ENCODE data around the gene ALDH1L2.

Gene ALDH1L2

DNA sequence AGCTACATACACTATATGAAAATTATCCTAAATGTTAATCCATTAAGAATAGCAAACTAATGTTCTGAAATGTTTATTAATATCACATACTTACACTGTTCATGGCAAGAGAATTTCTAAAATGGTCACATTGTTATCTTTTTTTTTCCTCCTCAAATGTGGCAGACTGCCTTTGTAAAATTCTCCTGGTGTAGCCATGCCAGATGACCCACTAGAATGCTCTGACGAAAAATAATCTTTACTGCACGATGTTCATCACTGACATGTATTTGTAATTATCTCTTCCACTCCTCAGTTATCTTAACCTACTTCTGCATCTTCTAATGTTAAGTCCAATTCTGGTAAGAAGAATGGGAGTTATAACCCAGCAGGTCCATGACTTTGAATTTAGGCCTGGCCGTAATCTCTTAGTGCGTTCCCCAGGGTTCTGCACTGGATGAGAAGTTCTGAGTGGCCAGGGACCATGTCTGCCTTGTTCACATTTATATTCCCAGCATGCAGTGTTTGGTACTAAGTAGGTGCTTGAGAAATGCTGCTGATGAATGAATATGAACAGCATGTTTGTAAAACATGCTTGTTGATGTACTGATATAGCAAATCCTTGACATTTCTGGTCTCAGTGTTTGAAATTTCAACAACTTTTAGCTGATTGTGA lies 51.4 kb downstream of the ALDH1L2 start:
- DNase-seq (ENCODE audit: low read depth): no peak

DNA sequence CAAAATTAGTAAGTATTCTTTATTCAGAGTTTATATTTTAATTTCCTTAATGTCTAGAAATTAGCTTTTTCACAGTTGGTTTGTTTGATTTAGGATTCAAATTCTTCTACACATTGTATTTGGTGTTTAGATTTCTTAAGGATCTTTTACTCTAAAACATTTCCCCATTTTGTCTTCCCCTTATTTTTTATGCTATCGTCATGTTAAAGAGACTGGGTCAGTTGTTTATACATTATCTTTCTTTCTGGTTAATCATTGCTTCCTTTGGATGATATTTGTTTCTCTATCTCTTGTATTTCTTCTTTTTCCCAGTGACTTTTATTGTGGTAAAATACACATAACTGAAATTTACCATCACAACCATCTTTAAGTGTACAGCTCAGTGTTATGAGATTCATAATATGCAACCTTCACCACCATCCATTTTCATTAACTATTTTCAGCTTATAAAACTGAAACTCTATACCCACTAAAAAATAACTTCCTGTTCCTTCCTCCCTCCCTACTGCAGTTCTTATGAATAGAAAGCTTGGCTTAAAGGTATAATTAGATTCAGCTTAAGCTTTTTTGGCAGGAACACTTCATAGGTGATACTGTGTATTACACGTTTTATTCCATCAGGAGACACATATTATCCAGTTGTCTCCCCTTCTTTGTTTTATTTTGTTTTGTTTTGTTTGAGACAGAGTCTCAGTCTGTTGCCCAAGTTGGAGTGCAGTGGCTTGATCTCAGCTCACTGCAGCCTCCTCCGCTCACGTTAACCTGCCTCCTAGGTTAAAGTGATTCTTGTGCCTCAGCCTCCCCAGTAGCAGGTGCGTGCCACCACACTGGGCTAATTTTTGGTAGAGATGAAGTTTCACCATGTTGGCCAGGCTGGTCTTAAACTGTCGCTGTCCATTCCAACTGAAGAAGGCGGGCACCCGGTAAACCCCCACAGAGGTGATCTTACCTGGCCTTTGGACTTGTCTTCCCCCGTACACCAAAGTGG lies 53.1 kb downstream of the ALDH1L2 start:
- DNase-seq (ENCODE audit: low read depth): no peak

DNA sequence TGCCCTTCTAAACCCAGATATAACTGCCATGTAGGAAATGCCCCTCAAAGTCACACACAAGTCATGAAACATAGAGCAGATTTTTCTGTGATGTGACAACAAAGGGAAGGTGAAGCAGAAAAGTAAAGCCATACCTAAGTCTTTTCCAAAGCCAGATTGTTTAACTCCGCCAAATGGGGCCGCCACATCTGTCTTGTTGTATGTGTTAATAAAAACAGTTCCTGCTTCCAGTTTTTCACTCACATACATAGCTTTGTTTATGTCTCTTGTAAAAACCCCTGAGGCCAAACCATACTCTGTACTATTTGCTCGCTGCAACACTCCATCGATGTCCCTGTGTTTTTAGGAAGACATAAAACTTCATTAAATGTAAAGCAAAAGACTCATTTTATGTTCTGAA lies 57.8 kb downstream of the ALDH1L2 start:
- no peak for DNase-seq (ENCODE audit: low read depth)

DNA sequence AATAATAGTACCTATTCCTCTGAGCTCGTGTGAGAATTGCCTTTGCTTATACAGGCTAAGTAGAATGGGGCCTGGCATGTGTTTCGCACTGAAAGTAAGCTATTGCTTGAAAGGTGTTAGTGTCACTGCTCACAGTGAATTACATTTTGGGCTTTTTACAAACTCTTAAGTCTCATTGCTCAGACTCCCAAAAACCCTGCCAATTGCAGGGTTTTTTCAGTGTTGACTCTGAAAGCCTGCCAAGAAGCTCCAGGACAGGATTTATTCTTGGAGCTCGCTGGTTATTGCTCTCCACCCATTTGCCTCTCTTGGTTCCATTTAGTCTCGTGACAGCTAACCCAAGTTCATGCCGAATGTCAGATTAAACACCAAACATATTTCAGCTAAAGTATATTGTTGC lies 58.4 kb downstream of the ALDH1L2 start:
- DNase-seq (ENCODE audit: low read depth): peak; percentile 95

DNA sequence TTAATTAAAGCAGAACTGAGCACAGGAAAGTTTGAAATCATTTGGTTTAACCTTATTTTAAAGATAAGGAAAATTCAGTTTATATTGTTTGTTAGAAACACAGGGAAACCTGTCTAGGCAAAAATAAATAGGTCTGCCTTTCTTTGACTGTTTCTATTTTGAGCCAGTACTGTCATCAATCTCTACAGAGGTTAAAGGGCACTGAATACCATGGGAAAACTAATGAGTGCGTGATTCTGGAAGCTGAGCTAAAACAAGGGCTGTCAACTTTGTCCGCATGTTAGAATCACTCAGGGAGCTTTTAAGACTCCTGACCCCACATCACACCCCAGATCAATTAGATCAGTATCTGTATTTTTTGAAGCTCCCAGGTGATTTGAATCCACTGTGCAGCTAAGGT lies 59.3 kb downstream of the ALDH1L2 start:
- no peak for DNase-seq (ENCODE audit: low read depth)

DNA sequence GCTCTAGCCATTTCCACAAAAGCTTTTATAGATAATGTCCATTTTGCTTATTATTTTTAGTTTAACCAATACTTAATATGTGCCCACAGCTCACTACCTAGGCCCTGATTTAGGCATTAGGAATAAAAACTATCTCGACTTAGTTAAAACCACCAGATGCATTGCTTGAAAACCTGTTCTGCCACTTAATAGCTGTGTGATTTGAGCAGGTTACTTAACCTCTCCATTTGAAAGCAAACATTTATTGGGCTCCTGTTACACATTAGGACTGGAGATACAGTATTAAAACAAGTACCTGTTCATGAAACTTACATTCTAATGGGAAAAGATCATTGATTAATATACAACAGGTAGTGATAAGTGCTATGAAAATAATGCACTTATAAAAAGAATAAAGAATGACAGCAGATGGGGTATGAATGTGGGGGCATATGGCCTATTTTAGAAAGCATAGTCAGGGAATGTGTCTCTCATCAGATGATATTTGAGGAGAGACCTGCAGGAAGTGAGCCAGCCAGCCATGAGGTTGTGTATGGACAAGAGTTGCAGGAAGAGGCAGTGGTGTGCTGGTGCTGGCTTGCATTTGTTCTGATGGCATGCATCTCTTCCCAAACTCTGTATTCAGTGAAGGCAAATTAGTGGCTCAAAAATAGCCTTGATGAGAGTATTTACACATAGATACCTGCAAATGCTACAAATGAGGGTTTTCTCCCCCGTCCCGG lies 63.9 kb downstream of the ALDH1L2 start:
- no peak for DNase-seq (ENCODE audit: low read depth)

DNA sequence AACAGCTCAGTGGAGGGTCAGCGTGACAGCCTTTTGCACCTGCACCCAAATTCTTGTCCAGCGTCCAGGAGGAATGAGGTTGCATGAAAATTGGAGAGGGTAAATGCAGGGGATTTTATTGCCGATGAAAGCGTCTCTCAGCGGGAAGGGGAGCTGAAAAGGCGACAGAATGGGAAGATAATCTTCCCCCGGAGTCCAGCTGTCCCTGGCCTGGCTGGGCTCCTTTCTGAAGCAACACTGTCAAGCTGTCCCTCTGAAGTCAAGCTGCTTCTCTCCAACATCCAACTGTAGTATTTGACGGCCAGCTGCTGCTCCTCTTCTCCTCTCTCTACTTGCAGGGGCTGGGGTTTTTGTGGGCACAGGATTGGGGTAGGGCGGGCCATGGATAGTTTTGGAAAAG lies 65.5 kb downstream of the ALDH1L2 start:
- DNase-seq (ENCODE audit: low read depth): no peak

DNA sequence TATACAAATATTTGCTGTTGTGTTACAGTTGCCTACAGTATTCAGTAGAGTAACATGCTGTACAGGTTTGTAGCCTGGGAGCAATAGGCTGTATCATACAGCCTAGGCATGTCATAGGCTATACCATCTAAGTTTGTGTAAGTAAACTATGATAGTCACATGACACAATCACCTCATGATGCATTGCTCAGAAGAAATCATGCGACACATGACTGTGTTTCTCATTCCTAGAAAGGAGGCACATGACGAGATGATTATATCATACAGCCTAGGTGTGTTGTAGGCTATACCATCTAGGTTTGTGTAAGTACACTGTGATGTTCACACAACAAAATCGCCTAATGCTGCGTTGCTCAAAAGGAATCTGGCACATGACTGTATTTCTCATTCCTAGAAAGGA lies 66.2 kb downstream of the ALDH1L2 start:
- DNase-seq (ENCODE audit: low read depth): no peak

DNA sequence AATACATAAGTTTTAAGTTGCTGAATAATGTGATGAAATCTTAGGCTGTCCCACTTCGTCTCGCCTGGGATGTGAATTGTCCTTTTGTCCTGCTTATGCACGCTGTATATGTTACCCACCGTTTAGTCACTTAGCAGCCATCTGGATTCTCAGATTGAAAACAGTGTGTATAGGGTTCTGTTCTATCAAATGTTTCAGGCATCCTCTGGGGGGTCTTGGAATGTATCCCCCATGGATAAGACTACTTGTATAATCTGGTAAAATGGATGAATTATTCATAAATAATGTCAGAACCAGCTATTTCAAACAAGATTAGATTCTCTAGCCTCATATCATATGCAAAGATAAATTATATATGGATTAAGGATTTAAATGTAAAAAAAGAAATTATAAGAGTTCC lies 68.7 kb downstream of the ALDH1L2 start:
- no peak for DNase-seq (ENCODE audit: low read depth)

DNA sequence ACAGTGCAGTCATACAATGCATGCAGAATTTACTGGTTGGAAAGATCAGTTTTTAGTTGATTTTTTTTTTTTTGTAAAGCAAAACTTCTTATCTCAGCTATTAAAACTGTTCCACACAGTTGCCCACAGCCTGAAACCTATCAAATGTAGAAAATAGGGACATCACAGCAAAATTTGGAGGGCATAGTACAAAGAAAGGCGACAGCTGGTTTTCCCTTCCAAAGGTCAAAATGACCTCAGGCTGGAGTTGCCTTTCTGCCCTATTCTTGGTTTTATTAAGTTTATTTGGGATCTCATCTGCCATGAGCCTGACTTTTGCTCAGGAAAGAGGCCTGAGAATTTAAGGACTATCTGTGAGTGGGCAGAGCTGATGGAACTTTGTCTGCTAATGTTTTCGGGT lies 69.7 kb downstream of the ALDH1L2 start:
- DNase-seq (ENCODE audit: low read depth): no peak

DNA sequence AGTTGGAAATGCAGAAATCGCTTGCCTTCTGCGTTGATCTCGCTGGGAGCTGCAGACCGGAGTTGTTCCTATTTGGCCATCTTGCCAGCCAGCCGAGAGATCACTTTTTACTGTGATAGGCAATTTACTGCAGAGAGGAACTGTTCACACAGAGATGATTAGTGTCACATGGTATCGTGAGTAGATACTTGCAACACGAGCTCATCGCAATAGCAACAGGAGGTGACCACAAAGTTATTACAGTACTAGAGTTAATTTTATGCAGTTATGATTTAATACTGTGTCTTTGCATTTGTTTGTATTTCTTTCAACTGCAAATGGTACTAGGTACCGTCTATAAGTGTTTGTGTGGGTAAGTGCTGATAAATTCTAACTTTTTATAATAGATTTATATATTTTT lies 70.4 kb downstream of the ALDH1L2 start:
- no peak for DNase-seq (ENCODE audit: low read depth)

DNA sequence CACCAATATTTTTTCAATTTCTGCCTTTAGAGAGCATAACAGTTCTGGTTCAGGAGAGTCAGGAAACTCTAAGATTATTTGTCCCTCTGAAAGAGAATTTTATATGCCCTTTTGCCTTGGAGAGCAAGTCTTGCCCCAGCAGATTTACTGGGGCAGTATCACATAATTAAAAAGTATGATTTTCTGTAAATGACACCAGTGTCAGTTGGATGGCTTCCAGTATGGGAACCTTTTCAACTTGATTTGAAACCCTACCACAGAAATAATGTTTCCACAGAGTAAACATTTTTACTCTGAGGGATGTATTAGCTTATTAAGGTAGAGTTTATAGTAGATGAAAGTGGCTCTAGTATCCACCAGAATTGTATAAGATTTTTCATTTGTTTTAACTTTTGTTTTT lies 82.8 kb downstream of the ALDH1L2 start:
- DNase-seq (ENCODE audit: low read depth): no peak

DNA sequence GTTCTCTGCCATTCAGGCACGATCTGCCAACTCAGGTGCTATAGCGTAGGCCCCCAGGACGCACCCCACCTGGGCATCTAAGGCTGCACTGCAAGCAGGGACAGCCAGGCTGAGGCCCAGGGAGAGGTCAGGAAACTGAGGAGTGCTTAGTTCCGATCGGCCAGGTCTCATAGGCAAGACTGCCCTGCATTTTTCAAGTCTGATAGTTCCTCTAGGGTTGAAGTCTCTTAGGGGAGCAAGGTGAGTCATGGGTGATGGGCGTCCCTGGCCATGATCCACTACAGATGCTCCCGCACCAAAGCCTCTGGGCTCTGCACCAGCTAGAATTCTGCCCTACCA lies 84.9 kb downstream of the ALDH1L2 start:
- DNase-seq (ENCODE audit: low read depth): no peak

DNA sequence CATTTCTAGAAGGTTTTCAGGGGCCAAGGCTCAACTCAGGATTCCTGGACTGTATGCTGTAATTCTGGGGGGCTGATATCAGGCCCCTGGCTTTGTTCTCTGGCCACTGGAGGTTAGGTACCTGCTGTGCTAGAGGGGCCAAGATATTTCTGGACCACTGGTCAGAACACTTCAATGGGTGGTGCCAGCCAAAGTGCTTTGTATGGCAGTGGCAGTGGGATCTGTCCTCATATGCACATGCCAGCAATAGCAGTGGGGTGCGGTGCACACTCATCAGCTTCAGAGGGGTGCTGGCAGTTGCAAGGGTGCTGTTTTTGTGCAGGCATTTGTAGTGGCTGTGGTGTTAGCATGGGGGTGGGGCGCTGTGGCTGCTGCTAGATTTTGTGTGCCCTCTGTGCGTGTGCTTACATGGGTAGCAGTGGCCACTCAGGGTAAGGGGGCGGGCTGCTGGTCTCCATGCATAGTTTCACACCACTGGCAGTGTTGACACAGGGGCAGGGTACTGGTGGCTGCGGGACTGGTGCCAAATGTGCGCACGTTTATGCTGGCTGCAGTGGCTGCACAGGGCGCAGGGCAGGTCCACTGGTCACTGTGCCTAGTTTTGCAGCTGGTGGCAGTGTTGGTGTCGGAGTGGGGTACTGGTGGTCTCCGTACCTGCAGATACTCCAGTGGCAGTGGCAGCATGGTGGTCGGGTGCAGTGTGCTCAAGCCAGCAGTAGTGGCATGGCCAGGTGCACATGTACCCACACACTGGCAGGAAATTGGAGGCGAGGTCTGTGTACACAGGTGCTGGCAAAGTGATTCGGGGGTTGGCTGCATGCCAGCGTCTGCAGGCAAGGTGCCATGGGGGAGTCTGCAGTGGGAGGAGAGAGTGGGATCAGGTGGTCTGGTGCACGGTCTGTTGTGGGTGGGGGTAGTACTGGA lies 85.6 kb downstream of the ALDH1L2 start:
- DNase-seq (ENCODE audit: low read depth): no peak

DNA sequence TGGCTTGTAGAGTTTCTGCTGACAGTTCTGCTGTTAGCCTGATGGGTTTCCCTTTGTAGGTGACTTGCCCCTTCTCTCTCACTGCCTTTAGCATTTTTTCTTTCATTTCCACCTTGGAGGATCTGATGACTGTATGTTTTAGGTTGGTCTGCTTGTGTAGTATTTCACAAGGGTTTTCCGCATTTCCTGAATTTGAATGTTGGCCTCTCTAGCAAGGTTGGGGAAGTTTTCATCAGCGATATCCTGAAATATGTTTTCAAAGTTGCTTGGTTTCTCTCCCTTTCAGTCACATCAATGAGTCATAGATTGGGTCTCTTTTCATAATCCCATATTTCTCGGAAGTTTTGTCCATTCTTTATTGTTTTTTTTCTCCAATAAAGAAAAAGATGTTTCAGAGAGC lies 86.7 kb downstream of the ALDH1L2 start:
- DNase-seq (ENCODE audit: low read depth): no peak

DNA sequence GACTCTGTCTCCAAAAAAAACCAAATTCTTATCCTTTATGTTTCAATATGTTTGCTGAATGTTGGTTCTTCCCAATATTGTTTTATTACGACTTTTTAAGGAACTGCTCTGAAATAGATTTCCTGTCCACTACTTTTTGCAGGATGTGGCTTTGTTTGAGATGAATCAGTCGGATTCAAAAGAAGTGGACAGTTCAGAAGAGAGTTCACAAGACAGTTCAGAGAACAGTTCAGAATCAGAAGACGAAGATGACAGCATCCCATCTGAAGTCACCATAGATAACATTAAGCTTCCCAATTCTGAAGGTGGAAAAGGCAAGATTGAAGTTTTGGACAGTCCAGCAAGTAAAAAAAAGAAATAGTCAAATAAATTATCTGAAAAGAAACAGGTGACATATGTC lies 89.9 kb downstream of the ALDH1L2 start:
- DNase-seq (ENCODE audit: low read depth): no peak

DNA sequence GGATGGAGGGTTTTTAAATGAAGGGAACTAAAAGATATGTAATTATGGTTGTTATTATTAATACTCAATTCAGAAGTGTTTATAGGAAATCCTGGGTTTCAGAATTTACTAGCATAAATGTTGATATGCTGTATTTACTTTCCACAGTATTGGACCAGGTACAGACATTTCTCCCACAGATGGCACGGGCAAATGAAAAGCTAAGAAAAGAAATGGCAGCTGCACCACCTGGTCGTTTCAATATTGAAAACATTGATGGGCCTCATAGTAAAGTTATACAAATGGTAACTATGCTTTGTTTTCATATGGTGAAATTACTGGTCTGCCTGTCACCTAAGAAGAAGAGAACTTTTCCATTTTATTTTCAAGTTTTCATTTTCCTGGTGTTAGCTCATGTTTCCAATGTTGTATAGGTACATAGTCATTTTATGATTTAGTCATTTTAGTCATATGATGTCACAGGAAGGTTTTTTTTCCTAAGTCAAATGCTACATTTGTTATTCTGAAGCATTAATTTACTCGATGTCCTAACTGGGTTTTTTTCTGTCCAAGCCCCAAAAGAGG lies 92.6 kb downstream of the ALDH1L2 start:
- no peak for DNase-seq (ENCODE audit: low read depth)

DNA sequence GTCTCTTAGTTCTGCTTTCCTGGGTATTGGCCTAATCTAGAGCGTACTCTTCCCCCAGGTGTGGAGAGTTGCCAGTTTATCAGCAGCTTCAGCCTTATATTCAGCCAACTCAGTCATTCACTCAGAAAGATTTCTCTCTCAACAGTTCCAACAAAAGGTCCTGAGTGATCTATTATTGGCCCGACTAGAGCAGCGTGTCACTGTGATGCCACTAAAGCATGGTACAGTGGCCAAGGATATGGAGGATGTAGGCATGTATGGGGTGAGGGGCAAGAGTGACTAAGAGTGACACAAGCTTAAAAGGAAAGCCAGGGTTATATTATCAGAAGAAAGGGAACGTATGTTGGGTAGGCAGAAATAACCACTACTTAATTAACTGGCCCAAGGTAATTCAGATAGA lies 93.3 kb downstream of the ALDH1L2 start:
- DNase-seq (ENCODE audit: low read depth): no peak

DNA sequence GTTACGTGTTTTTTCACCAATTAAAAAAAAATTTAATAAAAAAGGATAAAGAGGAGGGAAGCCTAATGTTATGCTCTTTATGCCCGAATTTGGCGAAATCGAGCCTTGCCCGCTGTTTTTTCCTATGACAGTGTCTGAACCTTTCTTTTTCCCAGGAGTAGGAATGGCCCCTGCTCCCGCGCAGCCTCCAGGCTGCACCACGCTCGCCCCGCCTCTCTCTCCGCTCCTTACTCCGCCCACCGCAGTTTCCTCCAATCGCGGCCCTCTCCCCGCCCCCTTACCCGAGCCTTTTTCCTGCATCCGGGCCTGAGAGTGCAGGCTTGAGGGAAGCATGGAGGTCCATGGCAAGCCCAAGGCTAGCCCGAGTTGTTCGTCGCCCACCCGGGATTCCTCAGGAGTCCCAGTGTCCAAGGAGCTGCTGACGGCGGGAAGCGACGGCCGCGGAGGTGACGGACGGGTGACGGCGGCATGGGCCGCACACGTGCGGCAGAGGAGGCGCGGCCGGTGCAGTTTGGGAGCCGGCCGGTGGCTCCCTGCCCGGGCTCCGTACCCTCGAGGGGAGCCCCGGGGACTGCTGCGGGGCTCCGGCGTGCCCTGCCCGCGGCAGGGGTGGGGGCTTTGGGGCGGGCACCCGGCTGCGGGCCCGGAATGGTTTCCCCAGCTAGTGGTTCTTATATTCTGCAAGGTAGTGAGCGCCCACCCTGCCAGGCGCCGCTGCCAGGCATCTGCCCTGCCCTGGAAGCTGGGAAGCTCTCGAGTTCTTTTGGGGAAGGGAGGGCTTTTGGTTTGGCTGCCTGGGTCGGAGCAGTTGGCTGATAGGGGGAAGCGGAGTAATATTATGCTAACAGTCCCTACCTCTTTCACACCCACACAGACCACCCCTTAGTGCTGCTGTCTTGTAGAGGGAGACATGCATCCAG lies 98.0 kb downstream of the ALDH1L2 start, which contains the start of gene NOPCHAP1:
Gene NOPCHAP1 (plus strand): TSS at position 295 of the 920 bp plus-strand sequence. CDS start 37 bp downstream, at position 332.
- peak; percentile 67 for DNase-seq (ENCODE audit: low read depth)

DNA sequence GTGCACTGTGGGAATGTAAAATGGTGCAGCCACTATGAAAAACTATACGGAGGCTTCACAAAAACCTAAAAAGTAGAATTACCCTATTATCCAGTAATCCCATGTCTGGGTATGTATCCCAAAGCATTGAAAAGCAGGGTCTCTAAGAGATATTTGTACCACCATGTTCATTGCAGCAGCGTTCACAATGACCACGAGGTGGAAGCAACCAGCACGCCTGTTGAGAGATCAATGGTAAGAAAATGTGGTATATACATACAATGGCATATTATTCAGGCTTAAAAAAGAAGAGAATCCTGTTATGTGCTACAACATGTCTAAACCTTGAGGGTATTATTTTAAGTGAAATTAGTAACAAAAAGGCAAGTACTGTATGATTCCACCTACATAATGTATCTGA lies 99.1 kb downstream of the ALDH1L2 start:
- no peak for DNase-seq (ENCODE audit: low read depth)

Data from stromal cell of bone marrow (primary cell).